ENCODE results near the gene TRIM58. TPM values are rescaled to one million over a fixed set of nuclear protein-coding genes. Genes with fewer than 3 reads are reported as not detected.

The TRIM58 gene
- 0.11 and 0.66 TPM in 2 replicates for total RNA-seq

GRCh38 chr1:247857069-247857984, at the start of gene TRIM58:
TSS of gene TRIM58 (plus strand) at chr1:247857187. CDS start at chr1:247857247, 60 bp downstream.
- no peak for DNase-seq (ENCODE audit: low read depth, low spot score)

- no peak for DNase-seq (ENCODE audit: low read depth, low spot score)
These were observed 44.4 kb upstream of the TRIM58 start for GRCh38 chr1:247812637-247813036.

- no peak for DNase-seq (ENCODE audit: low read depth, low spot score)
These were observed 34.9 kb upstream of the TRIM58 start for GRCh38 chr1:247822060-247822459.

GRCh38 chr1:247824023-247824422, 33.0 kb upstream of the TRIM58 start, which contains the start of gene OR14A16:
TSS of gene OR14A16 (minus strand) at chr1:247824119. CDS start at chr1:247815729, 8,390 bp downstream.
- no peak for DNase-seq (ENCODE audit: low read depth, low spot score)

- DNase-seq (ENCODE audit: low read depth, low spot score) = no peak
These were observed 31.6 kb upstream of the TRIM58 start for GRCh38 chr1:247825362-247825761.

GRCh38 chr1:247829656-247830055, 27.3 kb upstream of the TRIM58 start:
- no peak for DNase-seq (ENCODE audit: low read depth, low spot score)

GRCh38 chr1:247833601-247834000, 23.4 kb upstream of the TRIM58 start:
- no peak for DNase-seq (ENCODE audit: low read depth, low spot score)

GRCh38 chr1:247840818-247841217, 16.2 kb upstream of the TRIM58 start:
- DNase-seq (ENCODE audit: low read depth, low spot score) = no peak

- DNase-seq (ENCODE audit: low read depth, low spot score) = no peak
These were observed 15.2 kb upstream of the TRIM58 start, which contains the start of gene OR11L1 for GRCh38 chr1:247841796-247842195. TSS of gene OR11L1 (minus strand) at chr1:247841896. CDS start at chr1:247841896, 0 bp downstream.

GRCh38 chr1:247843411-247843810, 13.6 kb upstream of the TRIM58 start:
- DNase-seq (ENCODE audit: low read depth, low spot score) = no peak

GRCh38 chr1:247845011-247845692, 11.8 kb upstream of the TRIM58 start:
- no peak for DNase-seq (ENCODE audit: low read depth, low spot score)

- DNase-seq (ENCODE audit: low read depth, low spot score) = no peak
These were observed 11.3 kb upstream of the TRIM58 start for GRCh38 chr1:247845693-247846017.

- DNase-seq (ENCODE audit: low read depth, low spot score) = no peak
These were observed 8.6 kb upstream of the TRIM58 start for GRCh38 chr1:247848346-247848745.

- no peak for DNase-seq (ENCODE audit: low read depth, low spot score)
These were observed 7.4 kb upstream of the TRIM58 start for GRCh38 chr1:247849616-247850015.

- DNase-seq (ENCODE audit: low read depth, low spot score) = no peak
These were observed 2.0 kb upstream of the TRIM58 start for GRCh38 chr1:247854899-247855545.

- DNase-seq (ENCODE audit: low read depth, low spot score) = no peak
These were observed 1.1 kb upstream of the TRIM58 start for GRCh38 chr1:247855911-247856310.

GRCh38 chr1:247857985-247858619, 1.1 kb downstream of the TRIM58 start:
- no peak for DNase-seq (ENCODE audit: low read depth, low spot score)

- no peak for DNase-seq (ENCODE audit: low read depth, low spot score)
These were observed 5.8 kb downstream of the TRIM58 start for GRCh38 chr1:247862756-247863155.

GRCh38 chr1:247864644-247865043, 7.7 kb downstream of the TRIM58 start:
- no peak for DNase-seq (ENCODE audit: low read depth, low spot score)

- no peak for DNase-seq (ENCODE audit: low read depth, low spot score)
These were observed 8.4 kb downstream of the TRIM58 start for GRCh38 chr1:247865416-247865815.

- no peak for DNase-seq (ENCODE audit: low read depth, low spot score)
These were observed 26.4 kb downstream of the TRIM58 start for GRCh38 chr1:247883346-247883745.
